HG02588 (cell line): Measurements from ENCODE around the gene SHMT2.

Experiments used
- ATAC-seq: cut with Tn5 transposase; IDR thresholded peaks from one replicate; pipeline ENCODE4 v1.9.1; 2021; ENCODE audit warnings: mild to moderate bottlenecking, moderate library complexity; ENCODE audit not compliant: unreplicated experiment

Gene SHMT2

GRCh38 chr12:57229634-57230380 is at the start of gene SHMT2:
TSS of gene SHMT2 (plus strand) at chr12:57229711. CDS start at chr12:57229779, 68 bp downstream.
- ATAC-seq = peak; percentile 64

GRCh38 chr12:57180321-57180989 is 49.1 kb upstream of the SHMT2 start:
- no peak for ATAC-seq

- ATAC-seq = no peak
Observed at GRCh38 chr12:57181072-57181471, 48.4 kb upstream of the SHMT2 start.

GRCh38 chr12:57181561-57182155 is 47.9 kb upstream of the SHMT2 start:
- ATAC-seq = no peak

- peak; percentile 90 for ATAC-seq
Observed at GRCh38 chr12:57182918-57183575, 46.5 kb upstream of the SHMT2 start.

GRCh38 chr12:57183939-57184725 is 45.4 kb upstream of the SHMT2 start:
- ATAC-seq = no peak

- ATAC-seq = no peak
Observed at GRCh38 chr12:57185403-57185802, 44.1 kb upstream of the SHMT2 start.

GRCh38 chr12:57185906-57186508 is 43.5 kb upstream of the SHMT2 start:
- ATAC-seq = no peak

GRCh38 chr12:57187222-57188089 is 42.1 kb upstream of the SHMT2 start:
- ATAC-seq = no peak

GRCh38 chr12:57188090-57188425 is 41.5 kb upstream of the SHMT2 start:
- ATAC-seq = no peak

- ATAC-seq = no peak
Observed at GRCh38 chr12:57190037-57190436, 39.5 kb upstream of the SHMT2 start.

- no peak for ATAC-seq
Observed at GRCh38 chr12:57190821-57191220, 38.7 kb upstream of the SHMT2 start.

- ATAC-seq = no peak
Observed at GRCh38 chr12:57191410-57191809, 38.1 kb upstream of the SHMT2 start.

GRCh38 chr12:57192920-57193319 is 36.6 kb upstream of the SHMT2 start:
- no peak for ATAC-seq

- no peak for ATAC-seq
Observed at GRCh38 chr12:57193706-57194245, 35.7 kb upstream of the SHMT2 start.

- no peak for ATAC-seq
Observed at GRCh38 chr12:57194253-57194652, 35.3 kb upstream of the SHMT2 start.

- ATAC-seq = no peak
Observed at GRCh38 chr12:57195186-57195585, 34.3 kb upstream of the SHMT2 start.

GRCh38 chr12:57195611-57196371 is 33.7 kb upstream of the SHMT2 start:
- no peak for ATAC-seq
